Ovary (tissue), 9 donors: Measurements from ENCODE around the gene RNF144B. TPM values are rescaled to one million over a fixed set of nuclear protein-coding genes. Genes with fewer than 3 reads are reported as not detected.

Experiments used
- DNase-seq, 5 donors: peaks; one replicate each; pipeline ENCODE4 v3.0.0-alpha.2; 2019 to 2020
- H3K27ac ChIP-seq, 2 donors: fragments of 200-600 bp; one replicate each; pipeline versions ENCODE4 v1.5.1 to v1.8.0; 2019 to 2022
- H3K27me3 ChIP-seq: fragments of 200-600 bp; one replicate; pipeline ENCODE4 v1.8.0; 2022
- H3K36me3 ChIP-seq: fragments of 200-600 bp; sonication (generic); one replicate; pipeline ENCODE4 v1.5.1; 2019
- H3K4me1 ChIP-seq: one replicate; pipeline ENCODE4 v1.8.1; 2013; ENCODE audit warnings: mild to moderate bottlenecking, moderate library complexity; ENCODE audit not compliant: insufficient read depth
- H3K4me3 ChIP-seq: fragments of 200-600 bp; sonication (generic); one replicate; pipeline ENCODE4 v1.5.1; 2017
- H3K9me3 ChIP-seq, 2 donors: fragments of 200-600 bp in 1 of 2; sonication (generic) in 1 of 2; one replicate each; pipeline versions ENCODE4 v1.5.1 to v1.8.1; 2013 to 2019; ENCODE audit warnings: mild to moderate bottlenecking in 1 of 2, moderate library complexity in 1 of 2
- CTCF ChIP-seq, 3 donors: fragments of 450-650 bp in 2 of 3; fragments of 200-600 bp in 1 of 3; IDR thresholded peaks; one replicate each; pipeline versions ENCODE4 v1.5.1 to v1.8.0; 2016 to 2022; ENCODE audit warnings: antibody characterized with exemption in 3 of 3, mild to moderate bottlenecking in 1 of 3
- EP300 ChIP-seq: sonication (generic); formaldehyde crosslinking; IDR thresholded peaks from one replicate; pipeline ENCODE4 v1.6.1; 2017; ENCODE audit warnings: antibody characterized with exemption
- POLR2A ChIP-seq: fragments of 450-650 bp; IDR thresholded peaks from one replicate; pipeline ENCODE4 v1.6.1; 2017; ENCODE audit warnings: antibody characterized with exemption, mild to moderate bottlenecking, moderate library complexity
- WGBS, 3 donors: extraction: QIAGEN DNeasy Blood & Tissue Kit in 1 of 3; methylation state at CpG; one replicate each; pipeline versions ENCODE4 v1.1.5 to v1.1.7; 2013 to 2017; 5-methylcytosine and 5-hydroxymethylcytosine counted together
- intact Hi-C, 4 donors: fragments of 100-400 bp; cut with DNase I; formaldehyde crosslinking; loops; one replicate each; pipeline versions ENCODE4 v1.11.0 to v1.15.1; 2022 to 2023
- polyA plus RNA-seq, 2 donors: library from polyadenylated mRNA; stranded (reverse); fragments of 200-250 nt in 1 of 2; fragments of 350-450 nt in 1 of 2; fragmentation: Illumina TruSeq in 1 of 2; extraction: RNeasy Lipid Tissue Mini Kit (QIAGEN cat#74804) in 1 of 2; gene quantifications; one replicate each; pipeline ENCODE4 v1.2.3, GENCODE V29; 2013 to 2014
- total RNA-seq, 7 donors: library from RNA; depleted of rRNA in 2 of 7; stranded (reverse); fragments of >200 nt in 2 of 7; fragmentation: NEBNext Ultra II Directional in 3 of 7; extraction: Animal tissue kit (Norgen Biotek cat#: 25700) in 3 of 7; gene quantifications; one replicate each; pipeline versions ENCODE4 v1.1.0 to v1.2.4, GENCODE V29; 2016 to 2023
- donor health status: DM: no; HTN: no; CAD: no; lungs with moderate emphysema.
- donor health status: DM: no; HTN: no; CAD: no.
- donor health status: Bipolar disorder and iron deficiency.
- donor health status: DM: yes; HTN: yes; CAD: no.
- donor health status: DM: no; HTN: no; CAD: no.
- donor health status: DM: yes; HTN: yes; CAD: no.

Gene RNF144B
- total and polyA plus RNA-seq, 9 donors, result 2.5 to 18.7 (median 4.0) TPM

- H3K27ac ChIP-seq, result no peak overlapping the region
- H3K27me3 ChIP-seq, result no peaks in the 10 kb centered on the region
- H3K36me3 ChIP-seq, result no peaks in the 10 kb centered on the region
- DNase-seq, result no peak
- 65 to 77% (median 74%) methylated on average over 3 of the region's 3 CpGs for WGBS, 3 donors
- no peaks in the 10 kb centered on the region for H3K4me1 ChIP-seq
- TF ChIP-seq EP300 (no peak), CTCF (IDR thresholded peaks at IDR 0.05) (no peak), POLR2A (no peak)
- intact Hi-C loops, result no loop called here
- H3K9me3 ChIP-seq, result no peaks in the 10 kb centered on the region
- H3K4me3 ChIP-seq, result no peak overlapping the region
Observed at GRCh38 chr6:18468503-18468843, 81.3 kb downstream of the RNF144B start.

GRCh38 chr6:18469536-18469935, 82.4 kb downstream of the RNF144B start:
- intact Hi-C loops, result no loop called here
- 41 to 44% (median 42%) methylated on average over 3 of the region's 3 CpGs for WGBS, 3 donors
- TF ChIP-seq POLR2A (no peak), CTCF (IDR thresholded peaks at IDR 0.05) (no peak), EP300 (no peak)
- no peaks in the 10 kb centered on the region for H3K4me1 ChIP-seq
- no peaks in the 10 kb centered on the region for H3K27me3 ChIP-seq
- no peak for DNase-seq
- no peak overlapping the region for H3K27ac ChIP-seq
- no peak overlapping the region for H3K4me3 ChIP-seq
- H3K9me3 ChIP-seq, result no peaks in the 10 kb centered on the region
- H3K36me3 ChIP-seq, result no peaks in the 10 kb centered on the region

GRCh38 chr6:18471232-18471964, 84.2 kb downstream of the RNF144B start:
- TF ChIP-seq POLR2A (no peak), EP300 (no peak), CTCF (IDR thresholded peaks at IDR 0.05) (no peak)
- Histone ChIP-seq H3K9me3 (no peaks in the 10 kb centered on the region), H3K4me1 (no peaks in the 10 kb centered on the region), H3K4me3 (no peak overlapping the region), H3K27ac (no peak overlapping the region), H3K27me3 (no peaks in the 10 kb centered on the region), H3K36me3 (no peaks in the 10 kb centered on the region)
- 71 to 80% (median 75%) methylated on average over 15 of the region's 15 CpGs for WGBS, 3 donors
- DNase-seq, result no peak
- intact Hi-C loops, result no loop called here

GRCh38 chr6:18472941-18473340, 85.8 kb downstream of the RNF144B start:
- Histone ChIP-seq H3K36me3 (no peaks in the 10 kb centered on the region), H3K4me1 (no peaks in the 10 kb centered on the region), H3K27me3 (no peaks in the 10 kb centered on the region), H3K4me3 (no peak overlapping the region), H3K9me3 (no peaks in the 10 kb centered on the region), H3K27ac (no peak overlapping the region)
- no peak for TF ChIP-seq CTCF (IDR thresholded peaks at IDR 0.05)
- no peak for DNase-seq
- intact Hi-C loops, result no loop called here
- WGBS, 3 donors, result 59 to 70% (median 70%) methylated on average over 2 of the region's 2 CpGs
